ENCODE measurements around the gene HAUS2.
"Not testable (repeated sequence)": the region's sequence is repeated elsewhere in the genome, so short reads cannot be mapped to it uniquely, and the experiment has no call there.

The HAUS2 gene

DNA sequence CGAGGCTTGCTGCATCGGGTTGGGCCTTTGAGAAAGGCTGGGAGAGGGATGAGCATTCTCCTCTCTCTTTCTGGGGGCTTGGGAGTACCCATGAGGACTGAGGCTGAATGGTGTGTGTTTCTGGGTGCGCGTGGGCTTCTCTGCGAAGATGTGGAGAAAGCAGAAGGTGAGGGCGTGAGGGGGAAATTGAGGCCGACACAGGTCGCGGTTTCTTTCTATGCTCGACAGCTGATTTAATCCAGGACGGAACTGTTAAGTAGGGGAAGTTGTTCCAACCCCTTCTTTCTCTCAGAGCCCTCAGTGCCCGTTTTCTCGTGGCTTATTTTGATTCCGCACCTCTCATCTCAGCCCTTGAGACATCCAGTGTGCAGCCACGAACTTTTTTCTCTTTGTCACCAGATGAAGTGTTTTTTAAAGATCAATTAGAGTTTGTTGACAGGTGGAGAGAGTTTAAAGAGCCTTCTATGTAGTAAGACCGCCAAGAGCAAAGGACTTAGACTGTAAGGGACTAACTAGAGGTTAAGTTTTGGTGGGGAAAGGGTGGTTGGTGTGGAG lies 27.5 kb downstream of the HAUS2 start:
- DNase-seq = no peak

DNA sequence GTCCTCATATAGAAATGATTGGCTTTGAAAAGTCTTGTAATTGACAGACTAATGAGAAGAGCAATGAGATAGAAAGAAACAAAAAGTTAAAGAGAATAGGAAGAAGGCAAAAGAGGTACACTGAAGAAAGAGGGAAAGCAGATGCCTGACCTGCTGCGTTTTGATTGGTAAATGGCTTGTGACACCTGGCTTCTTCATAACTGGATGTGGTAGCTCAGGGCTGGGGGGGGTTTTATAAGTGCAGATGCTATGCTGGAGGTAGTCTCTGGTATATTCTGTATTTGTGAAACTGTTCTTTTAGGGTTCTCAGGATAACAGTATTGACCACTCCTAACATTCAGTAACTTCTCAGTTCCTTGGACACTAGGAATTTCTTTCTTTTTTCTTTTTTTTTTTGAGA lies 28.1 kb downstream of the HAUS2 start:
- no peak for DNase-seq

DNA sequence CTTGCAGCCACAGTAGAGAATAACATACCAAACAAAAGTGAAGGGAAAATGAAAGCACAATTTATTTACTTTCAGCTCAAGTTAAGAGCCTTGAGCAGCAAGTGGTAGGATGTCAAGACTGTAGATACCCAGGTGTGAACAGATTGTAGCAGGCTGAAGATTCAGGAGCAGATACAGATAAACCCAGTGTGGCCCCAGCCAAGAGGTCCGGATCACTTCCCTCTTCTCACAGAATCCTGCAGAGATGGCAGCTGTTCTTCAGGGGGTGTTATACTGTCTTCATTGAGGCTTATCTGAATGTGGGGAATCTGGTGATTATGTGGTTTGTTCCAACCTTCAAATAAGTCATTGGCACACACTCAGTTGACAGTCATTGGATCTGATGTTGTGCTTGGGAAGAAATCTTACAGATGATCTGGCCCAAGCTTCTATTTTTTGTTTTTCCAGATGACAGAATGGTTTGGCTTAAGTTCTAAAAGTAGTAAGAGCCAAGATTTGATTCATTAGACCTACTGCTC lies 28.9 kb downstream of the HAUS2 start:
- DNase-seq = no peak

DNA sequence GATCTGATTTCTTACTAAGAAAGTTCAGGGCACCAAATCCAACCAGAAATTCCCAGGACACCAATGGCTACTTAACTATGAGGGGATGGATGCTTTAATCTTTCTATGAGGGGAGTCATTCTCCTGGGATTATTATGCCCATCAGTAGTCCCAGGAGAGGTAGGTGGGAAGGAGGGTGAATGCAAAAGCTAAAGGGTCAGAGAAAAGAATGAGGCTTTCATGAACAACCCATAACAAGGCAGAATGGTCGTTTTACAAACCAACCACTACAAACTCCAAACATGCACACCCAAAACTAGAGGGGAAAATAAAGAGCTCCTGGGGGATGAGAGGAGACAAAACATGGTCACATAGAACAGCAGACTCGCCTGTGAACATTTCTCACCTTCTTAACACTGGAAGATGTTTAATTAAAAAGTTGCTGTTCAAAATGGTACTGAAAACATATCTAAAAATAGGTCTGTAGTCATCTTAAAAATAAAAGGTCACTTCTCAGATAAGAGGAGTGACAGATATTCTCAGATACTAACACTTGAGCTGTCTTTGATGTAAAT lies 30.4 kb downstream of the HAUS2 start:
- DNase-seq = no peak

DNA sequence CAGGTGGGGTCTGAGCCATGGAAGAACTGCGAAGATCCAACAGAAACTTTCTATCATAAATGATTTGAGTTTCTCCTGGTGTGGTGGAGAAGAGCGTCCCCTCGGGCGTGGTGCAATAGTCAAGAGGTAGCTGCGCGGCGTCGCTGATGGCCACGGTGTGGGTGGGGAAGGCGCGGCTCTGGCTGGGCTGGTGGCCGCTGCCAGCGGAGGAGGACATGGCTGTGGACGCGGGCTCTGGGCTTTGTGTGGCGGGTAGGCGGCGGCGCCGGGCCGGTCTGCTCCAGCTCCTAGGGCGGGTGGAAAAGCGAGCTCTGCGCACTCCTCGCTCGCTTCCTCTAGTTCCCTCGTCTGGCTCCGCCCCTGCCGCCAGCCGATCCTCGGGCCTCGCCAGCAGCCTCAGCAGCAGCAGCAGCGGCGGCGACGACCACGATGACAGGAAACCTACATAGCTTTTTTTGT lies 32.7 kb downstream of the HAUS2 start:
- peak; percentile 75 to 83 for DNase-seq

DNA sequence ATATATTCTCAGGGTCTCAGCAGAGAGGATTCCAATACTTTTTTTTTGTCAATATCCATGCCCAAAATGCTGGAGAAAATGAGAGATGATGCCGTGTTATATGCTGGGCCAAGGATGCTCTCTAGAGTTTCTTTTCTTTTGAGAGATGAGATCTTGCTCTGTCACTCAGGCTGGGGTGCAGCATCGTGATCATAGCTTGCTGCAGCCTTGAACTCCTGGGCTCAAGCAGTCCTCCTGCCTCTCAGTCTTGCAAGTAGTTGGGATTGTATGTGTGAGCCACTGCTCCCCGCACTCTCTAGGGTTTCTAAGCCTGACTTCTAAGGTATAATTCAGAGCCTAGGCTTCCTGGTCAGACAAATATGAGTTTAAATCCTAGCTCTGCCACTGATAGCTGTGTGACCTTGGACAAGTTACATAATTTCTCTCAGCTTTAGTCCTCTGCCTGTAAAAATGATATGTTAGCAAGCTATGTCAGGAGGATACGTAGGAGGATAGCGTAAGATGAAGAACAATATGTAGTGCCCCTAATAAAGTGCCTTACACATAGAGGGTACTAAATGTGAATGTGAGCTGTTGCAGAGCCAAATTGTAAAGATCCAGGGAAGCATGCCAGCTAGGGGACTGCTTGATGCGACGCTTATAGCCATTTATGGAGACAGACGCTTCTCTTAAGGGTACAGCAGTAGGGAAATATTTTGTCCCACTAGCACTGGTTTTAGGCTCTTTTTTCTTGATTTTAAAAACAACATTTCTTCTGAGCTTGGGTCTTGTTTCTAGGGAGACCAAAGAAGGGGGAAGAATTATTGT lies 34.1 kb downstream of the HAUS2 start:
- no peak for DNase-seq

DNA sequence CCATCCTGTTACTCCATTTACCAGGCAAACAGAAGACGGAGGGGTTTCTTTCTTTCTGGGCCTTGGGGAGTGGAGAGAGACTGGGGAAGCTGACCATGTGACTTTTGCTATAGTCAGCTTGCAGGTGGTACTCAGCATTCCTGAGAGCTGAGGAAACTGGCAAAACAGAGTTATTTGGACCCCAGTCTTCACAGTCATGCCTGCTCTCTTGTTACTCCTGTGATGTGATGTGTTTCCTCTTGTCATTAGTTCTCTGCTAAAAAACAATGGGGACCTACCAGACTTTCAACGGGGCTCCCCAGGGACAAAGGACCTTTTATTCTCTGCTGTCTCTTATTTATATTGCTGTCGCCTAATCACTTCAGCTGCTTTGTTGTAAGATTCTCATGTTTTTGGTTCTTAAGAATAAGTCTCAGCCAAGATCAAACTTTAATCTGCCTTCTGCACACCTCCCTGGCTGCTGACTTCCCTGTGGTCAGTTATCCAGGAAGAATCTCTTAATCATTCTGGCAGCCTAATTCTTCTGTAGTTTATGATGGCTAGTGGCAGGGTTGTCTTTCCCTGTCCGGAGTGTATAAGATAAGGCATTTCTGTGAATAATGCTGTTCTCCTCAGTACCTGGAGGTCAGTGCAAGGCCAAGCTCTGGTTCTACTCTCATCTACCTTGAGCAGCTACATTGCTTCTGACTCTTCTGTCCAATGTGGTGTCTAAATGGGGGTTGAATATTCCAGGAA lies 35.6 kb downstream of the HAUS2 start:
- DNase-seq = no peak

DNA sequence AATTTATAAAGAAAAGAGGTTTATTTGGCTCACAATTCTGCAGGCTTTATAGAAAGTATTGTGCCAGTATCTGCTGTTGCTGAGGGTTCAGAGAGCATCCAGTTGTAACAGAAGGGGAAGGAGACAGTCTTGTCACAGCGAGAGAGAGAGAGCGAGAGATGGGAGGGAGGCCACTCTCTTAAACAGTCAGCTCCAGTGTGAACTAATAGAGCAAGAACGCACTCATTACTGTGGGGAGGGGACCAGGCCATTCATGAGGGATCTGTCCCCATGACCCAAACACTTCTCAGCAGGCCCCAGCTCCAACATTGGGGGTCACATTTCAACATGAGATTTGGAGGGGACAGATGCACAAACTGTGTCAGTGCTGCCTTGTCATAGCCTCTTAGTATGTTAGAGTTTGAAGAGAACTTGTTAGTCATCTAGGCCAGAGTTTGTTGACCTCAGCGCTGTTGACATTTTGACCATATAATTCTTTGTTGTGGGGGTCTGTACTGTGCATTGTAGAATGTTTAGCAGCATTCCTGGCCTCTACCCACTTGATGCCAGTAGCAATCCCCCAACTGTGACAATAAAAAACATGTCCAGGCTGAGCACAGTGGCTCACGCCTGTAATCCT lies 42.1 kb downstream of the HAUS2 start:
- no peak for DNase-seq

DNA sequence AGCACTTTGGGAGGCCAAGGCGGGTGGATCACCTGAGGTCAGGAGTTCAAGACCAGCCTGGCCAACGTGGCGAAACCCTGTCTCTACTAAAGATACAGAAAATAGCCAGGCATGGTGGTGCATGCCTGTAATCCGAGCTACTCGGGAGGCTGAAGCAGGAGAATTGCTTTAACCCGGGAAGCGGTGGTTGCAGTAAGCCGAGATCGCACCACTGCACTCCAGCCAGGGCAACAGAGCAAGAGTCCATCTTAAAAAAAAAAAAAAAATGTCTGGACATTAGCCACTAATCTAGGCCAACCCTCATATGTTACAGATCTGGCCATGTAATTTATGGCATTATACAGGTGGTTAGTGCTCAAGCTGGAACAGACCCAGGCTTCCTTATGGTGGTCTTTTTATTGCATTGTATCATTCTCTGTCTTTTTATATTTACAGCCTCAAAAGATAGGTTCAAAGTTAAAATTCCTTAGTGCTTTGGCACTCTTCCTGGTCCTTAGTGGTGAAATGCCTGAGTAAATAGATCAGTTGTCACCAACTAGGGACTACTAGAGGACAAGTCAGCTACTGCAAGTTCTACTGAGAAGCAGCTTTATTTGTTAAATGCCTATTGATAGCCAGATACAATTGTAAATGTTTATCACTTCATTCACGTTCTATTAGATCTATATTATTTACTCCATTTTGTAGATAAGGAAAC lies 42.7 kb downstream of the HAUS2 start:
- DNase-seq = no peak

DNA sequence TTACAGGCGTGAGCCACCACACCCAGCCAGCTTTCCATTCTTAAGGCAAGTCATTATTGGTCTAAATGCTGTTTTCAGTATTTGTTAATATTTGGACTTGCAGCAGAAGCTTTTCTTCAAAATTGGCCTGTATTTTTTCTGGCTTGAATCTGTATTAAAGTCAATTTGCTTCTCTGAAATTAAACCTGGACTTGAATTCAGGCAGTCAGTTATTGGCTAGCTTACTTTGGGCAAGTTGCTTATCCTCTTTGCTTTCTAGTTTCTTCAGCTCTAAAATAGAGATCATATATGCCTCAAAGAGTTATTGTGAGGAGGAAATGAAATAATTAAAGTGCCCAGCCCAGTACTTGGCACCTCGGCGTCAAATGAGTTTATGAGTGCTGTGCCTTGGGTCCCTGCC lies 44.1 kb downstream of the HAUS2 start:
- DNase-seq = no peak

DNA sequence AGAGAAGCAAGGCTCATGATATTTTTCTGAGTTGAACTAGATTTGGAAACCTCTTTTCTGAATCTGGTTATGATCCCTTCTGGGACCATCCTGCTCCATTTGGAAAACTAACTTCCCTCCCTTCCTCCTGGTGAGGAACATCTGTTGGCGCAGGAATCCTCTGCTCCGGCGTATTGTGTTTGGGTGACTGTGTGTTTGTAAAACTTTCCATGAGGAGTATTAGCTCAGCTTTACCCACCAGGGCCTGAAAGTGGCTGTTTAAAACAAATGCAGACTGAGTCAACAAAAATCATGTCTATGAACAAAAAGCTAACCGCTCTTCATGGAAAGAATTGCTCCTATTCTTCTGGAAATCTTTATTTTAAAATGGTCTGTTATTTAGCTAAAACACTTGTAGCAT lies 44.5 kb downstream of the HAUS2 start:
- no peak for DNase-seq

DNA sequence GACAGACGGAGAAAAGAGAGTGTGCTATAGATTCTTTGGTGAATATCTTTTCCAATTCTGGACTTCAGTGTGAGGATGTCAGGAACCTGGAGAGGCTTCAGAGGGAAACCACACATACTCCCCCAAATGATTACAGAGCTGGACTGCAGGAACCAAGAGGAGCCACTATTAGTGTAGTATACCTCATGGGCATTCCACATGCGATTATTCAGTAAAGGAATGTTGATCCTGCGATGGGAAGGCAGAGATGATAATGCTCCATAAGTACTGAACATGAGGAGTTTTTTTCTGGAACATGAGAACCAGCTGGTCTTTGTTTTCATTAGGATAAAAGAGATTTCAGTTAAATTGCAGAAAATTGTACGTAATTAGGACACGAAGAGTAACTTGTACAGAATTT lies 45.5 kb downstream of the HAUS2 start:
- no peak for DNase-seq

DNA sequence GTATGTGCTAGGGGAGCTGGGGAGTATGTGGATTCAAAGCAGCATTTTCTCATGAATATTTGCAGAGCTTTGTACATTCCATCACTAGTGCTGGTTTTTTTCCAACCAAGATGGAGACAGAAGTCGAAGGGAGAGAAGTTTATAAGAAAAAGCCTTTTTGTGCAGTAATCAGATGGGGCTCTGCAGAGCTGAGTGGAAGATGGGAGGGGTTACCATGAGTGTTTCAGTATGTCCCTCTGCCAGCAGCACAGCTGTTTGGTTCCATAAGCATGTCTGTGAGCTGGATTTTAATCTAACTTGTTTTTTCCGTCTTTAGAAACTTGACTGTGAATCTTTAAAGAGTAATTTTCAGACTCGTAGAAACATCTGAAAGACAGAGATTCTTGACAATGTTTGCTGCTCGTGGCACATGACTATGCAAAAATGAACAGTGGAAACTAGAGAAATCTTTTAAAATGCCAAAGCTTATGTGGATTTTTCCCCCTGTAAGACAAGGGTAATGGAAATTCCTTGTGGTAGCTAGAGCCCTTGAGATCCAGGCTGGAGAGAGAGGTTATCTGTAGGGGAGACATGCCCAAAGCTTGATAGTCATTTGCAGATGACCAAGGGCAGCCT lies 47.1 kb downstream of the HAUS2 start:
- no peak for DNase-seq

DNA sequence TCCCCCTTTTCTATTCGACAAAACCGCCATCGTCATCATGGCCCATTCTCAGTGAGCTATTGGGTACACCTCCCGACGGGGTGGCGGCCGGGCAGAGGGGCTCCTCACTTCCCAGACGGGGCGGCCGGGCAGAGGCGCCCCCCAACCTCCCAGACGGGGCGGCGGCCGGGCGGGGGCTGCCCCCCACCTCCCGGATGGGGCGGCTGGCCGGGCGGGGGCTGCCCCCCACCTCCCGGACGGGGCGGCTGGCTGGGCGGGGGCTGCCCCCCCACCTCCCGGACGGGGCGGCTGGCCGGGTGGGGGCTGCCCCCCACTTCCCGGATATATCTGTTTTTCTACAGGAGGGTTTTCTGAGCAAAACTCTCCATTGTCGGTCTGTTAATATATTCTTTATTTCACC lies 52.7 kb downstream of the HAUS2 start:
- DNase-seq = not testable (repeated sequence)

DNA sequence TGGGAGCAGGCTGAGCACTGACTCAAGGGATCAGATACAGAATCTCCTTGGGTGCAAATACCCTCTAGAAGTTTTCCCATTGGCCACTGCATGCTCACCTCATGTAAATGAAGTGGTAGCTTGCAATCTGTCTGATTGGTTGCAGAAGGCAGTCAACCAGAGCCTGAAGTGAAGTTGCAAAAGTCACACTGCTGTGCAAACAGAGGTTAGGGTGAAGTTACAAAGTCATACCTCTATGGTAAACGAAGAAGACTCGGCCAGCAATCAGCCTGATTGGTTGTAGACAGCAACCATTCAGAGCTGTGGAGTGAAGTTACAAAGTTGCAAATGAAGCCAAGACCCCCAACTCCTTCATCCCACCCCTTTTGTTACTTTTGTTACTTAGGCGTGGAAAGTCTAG lies 53.9 kb downstream of the HAUS2 start:
- DNase-seq = no peak

DNA sequence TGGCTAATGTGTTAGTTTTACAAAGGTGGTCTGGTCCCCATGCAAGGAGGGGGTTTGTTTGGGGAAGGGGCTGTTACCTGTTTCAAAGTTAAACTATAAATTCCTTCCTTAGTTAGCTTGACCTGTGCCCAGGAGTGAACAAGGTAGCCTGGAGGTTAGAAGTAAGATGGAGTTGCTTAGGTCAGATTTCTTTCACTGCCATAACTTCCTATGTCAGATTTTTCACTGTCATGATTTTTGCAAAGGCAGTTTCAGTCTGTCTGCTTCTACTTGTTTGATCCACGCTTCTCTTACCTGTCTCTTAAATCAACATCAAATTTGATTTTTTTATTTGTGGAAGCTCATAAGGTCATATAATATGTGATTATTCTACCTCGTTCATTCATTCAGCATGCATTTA lies 55.3 kb downstream of the HAUS2 start:
- DNase-seq = no peak

DNA sequence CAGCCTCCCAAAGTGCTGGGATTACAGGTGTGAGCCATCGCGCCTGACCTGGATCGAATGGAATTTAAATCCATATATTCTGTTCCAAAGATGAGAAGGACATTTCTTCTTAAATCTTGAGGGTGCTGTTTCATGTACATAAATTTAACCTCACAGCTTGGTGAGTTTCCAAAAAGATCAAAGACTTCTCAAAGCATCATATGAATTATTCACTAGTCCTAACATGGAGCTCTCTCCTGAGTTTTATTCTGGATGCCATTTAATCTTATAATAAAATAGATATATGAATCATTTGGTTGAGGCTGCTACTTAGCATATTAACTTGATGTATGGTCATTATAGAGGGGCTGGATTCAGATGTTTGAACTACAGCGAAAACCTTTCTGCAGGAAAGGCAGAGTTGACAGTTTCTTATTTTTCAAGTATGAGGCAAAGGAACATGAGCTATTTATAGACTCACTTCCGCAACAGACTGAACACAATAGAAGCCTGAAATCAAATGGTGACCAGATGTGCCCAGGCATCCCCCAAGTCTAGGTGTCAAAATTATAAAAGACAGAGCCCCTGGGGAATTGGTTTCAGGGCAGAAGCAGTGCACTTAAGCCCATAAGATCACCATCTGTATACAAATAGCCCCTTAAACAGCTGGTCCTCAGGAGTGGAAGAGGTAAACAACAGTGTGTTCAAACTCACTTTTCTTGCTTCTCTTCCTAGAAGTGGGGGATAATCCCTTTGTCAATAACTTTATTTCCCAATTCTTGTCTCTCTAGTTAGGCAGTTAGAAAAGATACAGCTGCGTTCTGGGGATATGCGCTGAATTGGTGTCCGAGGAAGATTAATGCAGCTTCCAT lies 56.5 kb downstream of the HAUS2 start:
- no peak for DNase-seq

DNA sequence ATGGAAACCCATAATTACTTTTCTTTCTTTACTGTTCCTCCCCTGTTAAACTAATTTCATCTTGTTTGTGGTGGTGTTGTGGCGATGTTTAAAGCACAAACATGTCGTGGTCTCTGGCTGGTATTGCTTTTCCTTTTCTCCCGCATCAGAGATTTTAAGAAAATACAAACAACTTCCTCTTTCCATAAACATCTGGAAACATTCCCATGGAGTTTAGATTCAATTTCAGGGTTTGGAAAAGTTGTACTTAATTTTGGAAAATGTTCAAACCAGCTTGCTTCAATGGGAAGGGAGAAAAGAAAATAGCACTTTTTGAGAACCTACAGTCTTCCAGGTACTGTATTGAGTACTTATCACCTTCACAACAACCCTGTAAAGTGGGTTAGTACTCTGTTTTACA lies 57.2 kb downstream of the HAUS2 start:
- DNase-seq = no peak

DNA sequence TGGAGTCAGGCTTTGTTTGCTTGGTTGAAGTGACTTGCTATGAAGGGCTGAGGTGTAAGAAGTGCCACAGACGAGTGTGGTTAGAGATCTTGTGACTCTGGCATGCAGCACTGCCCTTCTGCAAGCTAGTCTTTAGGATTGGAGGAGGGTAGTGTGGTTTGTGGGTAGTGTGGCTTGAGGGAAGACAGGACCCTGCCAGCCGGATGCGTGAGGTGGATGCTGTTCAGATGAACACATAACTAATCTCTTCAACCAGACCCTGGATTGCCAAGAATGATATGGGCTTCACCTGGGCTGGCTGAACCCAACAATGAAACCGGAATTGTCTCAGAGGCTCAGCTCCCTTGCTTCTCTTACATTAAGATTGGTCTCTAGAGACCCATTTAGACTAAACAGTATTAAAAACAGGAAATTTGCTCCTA lies 59.5 kb downstream of the HAUS2 start:
- peak; percentile 18 to 26 for DNase-seq

DNA sequence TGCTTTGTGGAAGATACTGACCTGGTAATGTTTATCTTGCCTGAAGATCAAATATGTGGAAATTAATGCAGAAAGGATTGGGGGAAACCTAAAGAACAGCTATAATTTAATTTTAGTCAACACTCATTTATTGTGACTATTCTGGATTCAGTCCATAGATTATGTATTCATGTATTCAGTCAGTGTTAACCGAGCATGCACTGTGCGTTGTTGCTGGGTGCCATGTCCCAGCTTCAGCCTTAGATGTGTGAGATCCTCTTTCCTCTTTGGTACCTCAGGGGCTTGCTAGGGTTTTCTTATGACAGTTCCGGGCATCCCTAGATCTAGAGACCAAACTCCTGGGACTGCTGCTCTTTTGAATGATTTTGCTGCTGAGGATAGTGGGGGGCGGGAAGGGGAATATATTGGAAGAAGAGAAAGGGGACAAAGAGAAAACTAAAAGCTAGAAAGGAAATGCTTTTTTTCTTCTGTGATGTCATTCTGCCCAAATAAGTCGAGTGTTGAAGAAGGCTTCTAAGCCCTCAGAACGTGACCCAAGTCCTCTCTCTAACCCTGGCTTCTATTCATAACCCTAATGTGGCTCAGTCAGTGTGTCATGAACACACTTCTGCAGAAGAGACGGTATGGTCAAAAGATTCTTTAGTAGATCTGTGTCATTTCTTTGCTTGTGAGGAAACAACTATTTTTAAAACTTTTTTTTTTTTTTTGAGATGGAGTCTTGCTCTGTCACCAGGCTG lies 60.3 kb downstream of the HAUS2 start:
- DNase-seq = no peak
